GM21367 (cell line): ENCODE results near the gene RPL7A.

Experiments
- ATAC-seq: cut with Tn5 transposase; IDR thresholded peaks from one replicate; pipeline ENCODE4 v1.9.1; 2021; ENCODE audit not compliant: unreplicated experiment

Gene RPL7A

GRCh38 chr9:133346021-133346785 lies 1.8 kb upstream of the RPL7A start:
- ATAC-seq: no peak

GRCh38 chr9:133347515-133347984 lies 468 bp upstream of the RPL7A start:
- ATAC-seq: peak; percentile 23

- no peak for ATAC-seq
These were observed 928 bp downstream of the RPL7A start for GRCh38 chr9:133348718-133349573.

GRCh38 chr9:133349965-133350616 lies 2.1 kb downstream of the RPL7A start:
- ATAC-seq: no peak

GRCh38 chr9:133351526-133351907 lies 3.5 kb downstream of the RPL7A start:
- ATAC-seq: no peak

- no peak for ATAC-seq
These were observed 4.1 kb downstream of the RPL7A start for GRCh38 chr9:133351908-133352634.

- no peak for ATAC-seq
These were observed 4.8 kb downstream of the RPL7A start for GRCh38 chr9:133352635-133353340.

- ATAC-seq: no peak
These were observed 5.5 kb downstream of the RPL7A start for GRCh38 chr9:133353548-133353947.

- ATAC-seq: no peak
These were observed 6.7 kb downstream of the RPL7A start for GRCh38 chr9:133354766-133355165.

GRCh38 chr9:133355881-133356357 lies 7.9 kb downstream of the RPL7A start:
- no peak for ATAC-seq

- ATAC-seq: peak; percentile 57
These were observed 8.5 kb downstream of the RPL7A start, which contains the start of the genes SURF1 and SURF2 for GRCh38 chr9:133356391-133357091. TSS of gene SURF1 (minus strand) at chr9:133356487. CDS start at chr9:133356453, 34 bp downstream. TSS of gene SURF2 (plus strand) at chr9:133356550. CDS start at chr9:133356593, 43 bp downstream.

- ATAC-seq: no peak
These were observed 9.6 kb downstream of the RPL7A start for GRCh38 chr9:133357656-133358055.

GRCh38 chr9:133359399-133360175 lies 11.6 kb downstream of the RPL7A start:
- no peak for ATAC-seq

- no peak for ATAC-seq
These were observed 12.7 kb downstream of the RPL7A start for GRCh38 chr9:133360400-133361393.

GRCh38 chr9:133361507-133362092 lies 13.6 kb downstream of the RPL7A start:
- no peak for ATAC-seq

- no peak for ATAC-seq
These were observed 14.5 kb downstream of the RPL7A start for GRCh38 chr9:133362359-133363044.
